Activated naive CD8-positive, alpha-beta T cell treated with anti-CD3 and anti-CD28 coated beads for 36 hours (primary cell): ENCODE results near the gene ADAMTS18. TPM values are rescaled to one million over a fixed set of nuclear protein-coding genes. Genes with fewer than 3 reads are reported as not detected.

ENCODE experiments used
- DNase-seq: peaks from one replicate; pipeline ENCODE4 v3.0.0; 2021
- H3K27ac Mint-ChIP-seq: one replicate; pipeline ENCODE4 v1.8.0; 2022; ENCODE audit warnings: mild to moderate bottlenecking, moderate library complexity, mixed read lengths
- H3K27me3 Mint-ChIP-seq: one replicate; pipeline ENCODE4 v1.8.0; 2022; ENCODE audit warnings: mild to moderate bottlenecking, mixed read lengths
- H3K36me3 Mint-ChIP-seq: one replicate; pipeline ENCODE4 v1.8.0; 2021; ENCODE audit warnings: mild to moderate bottlenecking, mixed read lengths
- H3K4me1 Mint-ChIP-seq: one replicate; pipeline ENCODE4 v1.8.0; 2021; ENCODE audit warnings: mixed read lengths
- H3K4me3 Mint-ChIP-seq: one replicate; pipeline ENCODE4 v1.8.0; 2022; ENCODE audit warnings: mild to moderate bottlenecking, moderate library complexity, mixed read lengths
- H3K9me3 Mint-ChIP-seq: one replicate; pipeline ENCODE4 v1.8.0; 2022; ENCODE audit warnings: mixed read lengths
- total RNA-seq, 2 experiments: library from RNA; stranded (reverse); gene quantifications; one replicate each; pipeline ENCODE4 v1.2.3, GENCODE V29; 2021

Gene ADAMTS18
- total RNA-seq, 2 experiments from 2014 or later = not detected

GRCh38 chr16:77387815-77388209 is 47.0 kb downstream of the ADAMTS18 start:
- H3K27ac Mint-ChIP-seq = no peak overlapping the region
- peaks cover 6% of the 10 kb centered on the region for H3K27me3 Mint-ChIP-seq
- H3K9me3 Mint-ChIP-seq = no peaks in the 10 kb centered on the region
- no peaks in the 10 kb centered on the region for H3K36me3 Mint-ChIP-seq
- no peak for DNase-seq
- H3K4me3 Mint-ChIP-seq = no peak overlapping the region
- no peaks in the 10 kb centered on the region for H3K4me1 Mint-ChIP-seq

- H3K27me3 Mint-ChIP-seq = peaks cover under 1% of the 10 kb centered on the region
- DNase-seq = no peak
- no peak overlapping the region for H3K27ac Mint-ChIP-seq
- H3K4me1 Mint-ChIP-seq = no peaks in the 10 kb centered on the region
- H3K4me3 Mint-ChIP-seq = no peak overlapping the region
- H3K36me3 Mint-ChIP-seq = no peaks in the 10 kb centered on the region
- H3K9me3 Mint-ChIP-seq = no peaks in the 10 kb centered on the region
Measured at GRCh38 chr16:77386831-77387814, 47.7 kb downstream of the ADAMTS18 start.

- Mint-ChIP-seq H3K9me3 (no peaks in the 10 kb centered on the region), H3K27me3 (no peaks in the 10 kb centered on the region), H3K4me1 (no peaks in the 10 kb centered on the region), H3K4me3 (no peak overlapping the region), H3K36me3 (no peaks in the 10 kb centered on the region), H3K27ac (no peak overlapping the region)
- DNase-seq = no peak
Measured at GRCh38 chr16:77385481-77385880, 49.4 kb downstream of the ADAMTS18 start.

GRCh38 chr16:77383606-77384187 is 51.1 kb downstream of the ADAMTS18 start:
- Mint-ChIP-seq H3K4me1 (no peaks in the 10 kb centered on the region), H3K9me3 (no peaks in the 10 kb centered on the region), H3K27me3 (no peaks in the 10 kb centered on the region)

GRCh38 chr16:77376358-77376757 is 58.5 kb downstream of the ADAMTS18 start:
- Mint-ChIP-seq H3K4me3 (no peak overlapping the region), H3K27ac (no peak overlapping the region), H3K9me3 (no peaks in the 10 kb centered on the region), H3K4me1 (no peaks in the 10 kb centered on the region), H3K27me3 (peaks cover 8% of the 10 kb centered on the region), H3K36me3 (no peaks in the 10 kb centered on the region)
- DNase-seq = no peak

More at GRCh38 chr16:77383606-77384187, 51.1 kb downstream of the ADAMTS18 start:
- no peak overlapping the region for H3K27ac Mint-ChIP-seq
- no peak overlapping the region for H3K4me3 Mint-ChIP-seq
- no peak for DNase-seq
- H3K36me3 Mint-ChIP-seq = no peaks in the 10 kb centered on the region

GRCh38 chr16:77375396-77375795 is 59.4 kb downstream of the ADAMTS18 start:
- no peaks in the 10 kb centered on the region for H3K9me3 Mint-ChIP-seq
- no peak overlapping the region for H3K27ac Mint-ChIP-seq

GRCh38 chr16:77374384-77374783 is 60.5 kb downstream of the ADAMTS18 start:
- Mint-ChIP-seq H3K27ac (no peak overlapping the region), H3K9me3 (no peaks in the 10 kb centered on the region), H3K36me3 (no peaks in the 10 kb centered on the region), H3K4me3 (no peak overlapping the region), H3K27me3 (peaks cover 19% of the 10 kb centered on the region), H3K4me1 (no peaks in the 10 kb centered on the region)
- DNase-seq = no peak

More at GRCh38 chr16:77375396-77375795, 59.4 kb downstream of the ADAMTS18 start:
- no peaks in the 10 kb centered on the region for H3K36me3 Mint-ChIP-seq
- H3K27me3 Mint-ChIP-seq = peaks cover 13% of the 10 kb centered on the region
- DNase-seq = no peak
- no peaks in the 10 kb centered on the region for H3K4me1 Mint-ChIP-seq
- no peak overlapping the region for H3K4me3 Mint-ChIP-seq

- no peak for DNase-seq
- Mint-ChIP-seq H3K27ac (no peak overlapping the region), H3K36me3 (no peaks in the 10 kb centered on the region), H3K27me3 (peaks cover 19% of the 10 kb centered on the region), H3K4me1 (no peaks in the 10 kb centered on the region), H3K9me3 (no peaks in the 10 kb centered on the region), H3K4me3 (no peak overlapping the region)
Measured at GRCh38 chr16:77373726-77374125, 61.1 kb downstream of the ADAMTS18 start.

GRCh38 chr16:77364770-77365169 is 70.1 kb downstream of the ADAMTS18 start:
- no peak for DNase-seq
- H3K27ac Mint-ChIP-seq = no peak overlapping the region
- H3K36me3 Mint-ChIP-seq = no peaks in the 10 kb centered on the region
- no peaks in the 10 kb centered on the region for H3K27me3 Mint-ChIP-seq
- no peaks in the 10 kb centered on the region for H3K9me3 Mint-ChIP-seq
- no peak overlapping the region for H3K4me3 Mint-ChIP-seq
- no peaks in the 10 kb centered on the region for H3K4me1 Mint-ChIP-seq

- Mint-ChIP-seq H3K4me1 (no peaks in the 10 kb centered on the region), H3K36me3 (no peaks in the 10 kb centered on the region), H3K9me3 (no peaks in the 10 kb centered on the region), H3K27ac (no peak overlapping the region), H3K4me3 (no peak overlapping the region), H3K27me3 (peaks cover 8% of the 10 kb centered on the region)
- DNase-seq = no peak
Measured at GRCh38 chr16:77359065-77359502, 75.8 kb downstream of the ADAMTS18 start.

GRCh38 chr16:77353587-77354263 is 81.1 kb downstream of the ADAMTS18 start:
- DNase-seq = no peak
- Mint-ChIP-seq H3K36me3 (no peaks in the 10 kb centered on the region), H3K9me3 (no peaks in the 10 kb centered on the region), H3K4me1 (no peaks in the 10 kb centered on the region), H3K27me3 (peaks cover 11% of the 10 kb centered on the region), H3K27ac (no peak overlapping the region), H3K4me3 (no peak overlapping the region)

GRCh38 chr16:77344341-77344740 is 90.5 kb downstream of the ADAMTS18 start:
- H3K4me1 Mint-ChIP-seq = no peaks in the 10 kb centered on the region
- peaks cover 4% of the 10 kb centered on the region for H3K27me3 Mint-ChIP-seq
- no peaks in the 10 kb centered on the region for H3K36me3 Mint-ChIP-seq
- no peak overlapping the region for H3K4me3 Mint-ChIP-seq
- H3K9me3 Mint-ChIP-seq = no peaks in the 10 kb centered on the region
- no peak for DNase-seq
- no peak overlapping the region for H3K27ac Mint-ChIP-seq

- H3K36me3 Mint-ChIP-seq = no peaks in the 10 kb centered on the region
- no peak overlapping the region for H3K27ac Mint-ChIP-seq
- H3K4me1 Mint-ChIP-seq = no peaks in the 10 kb centered on the region
- H3K27me3 Mint-ChIP-seq = peaks cover 3% of the 10 kb centered on the region
- no peaks in the 10 kb centered on the region for H3K9me3 Mint-ChIP-seq
- no peak for DNase-seq
- no peak overlapping the region for H3K4me3 Mint-ChIP-seq
Measured at GRCh38 chr16:77336637-77337036, 98.2 kb downstream of the ADAMTS18 start.

- H3K9me3 Mint-ChIP-seq = no peaks in the 10 kb centered on the region
- H3K4me1 Mint-ChIP-seq = peaks cover under 1% of the 10 kb centered on the region
- peaks cover 9% of the 10 kb centered on the region for H3K27me3 Mint-ChIP-seq
- no peaks in the 10 kb centered on the region for H3K36me3 Mint-ChIP-seq
- no peak for DNase-seq
- H3K27ac Mint-ChIP-seq = no peak overlapping the region
- no peak overlapping the region for H3K4me3 Mint-ChIP-seq
Measured at GRCh38 chr16:77335652-77336234, 99.1 kb downstream of the ADAMTS18 start.

GRCh38 chr16:77332792-77333191 is 102.0 kb downstream of the ADAMTS18 start:
- Mint-ChIP-seq H3K27ac (no peak overlapping the region), H3K27me3 (peaks cover 21% of the 10 kb centered on the region), H3K36me3 (no peaks in the 10 kb centered on the region), H3K9me3 (no peaks in the 10 kb centered on the region), H3K4me1 (peaks cover 5% of the 10 kb centered on the region), H3K4me3 (no peak overlapping the region)
- no peak for DNase-seq
